A172 (cell line): ENCODE results near the gene HEMGN. TPM values are rescaled to one million over a fixed set of nuclear protein-coding genes. Genes with fewer than 3 reads are reported as not detected.

Source experiments
- DNase-seq: peaks from one replicate; pipeline ENCODE4 v3.0.0-alpha.2; 2015; ENCODE audit warnings: low spot score
- total RNA-seq: library from RNA; depleted of rRNA; stranded (reverse); fragments of >200 nt; shearing (Covaris generic); gene quantifications from 2 replicates; pipeline ENCODE4 v1.2.3, GENCODE V29; 2014

Gene HEMGN
- total RNA-seq, 1 experiment from 2014 or later, result not detected

- no peak for DNase-seq
Measured at GRCh38 chr9:97930972-97931371, 7.0 kb downstream of the HEMGN start.

- DNase-seq, result no peak
Measured at GRCh38 chr9:97928986-97929604, 8.9 kb downstream of the HEMGN start.

GRCh38 chr9:97925497-97926334, 12.3 kb downstream of the HEMGN start:
- DNase-seq, result no peak

- no peak for DNase-seq
Measured at GRCh38 chr9:97924386-97924785, 13.6 kb downstream of the HEMGN start.

- DNase-seq, result peak; percentile 84
Measured at GRCh38 chr9:97923529-97924108, 14.4 kb downstream of the HEMGN start.

- peak; percentile 98 for DNase-seq
Measured at GRCh38 chr9:97921959-97922724, 15.8 kb downstream of the HEMGN start, which contains the start of gene TRMO. Gene TRMO (minus strand): TSS chr9:97922500. CDS start chr9:97922493, 7 bp downstream.

GRCh38 chr9:97919217-97919813, 18.7 kb downstream of the HEMGN start:
- no peak for DNase-seq

- DNase-seq, result no peak
Measured at GRCh38 chr9:97918611-97919010, 19.4 kb downstream of the HEMGN start.

- no peak for DNase-seq
Measured at GRCh38 chr9:97911970-97912369, 26.0 kb downstream of the HEMGN start.

- DNase-seq, result no peak
Measured at GRCh38 chr9:97911528-97911927, 26.4 kb downstream of the HEMGN start.

GRCh38 chr9:97910357-97910756, 27.6 kb downstream of the HEMGN start:
- no peak for DNase-seq

- DNase-seq, result no peak
Measured at GRCh38 chr9:97908705-97909104, 29.3 kb downstream of the HEMGN start.

- no peak for DNase-seq
Measured at GRCh38 chr9:97907632-97908031, 30.3 kb downstream of the HEMGN start.

- DNase-seq, result no peak
Measured at GRCh38 chr9:97907046-97907445, 30.9 kb downstream of the HEMGN start.

GRCh38 chr9:97906236-97906831, 31.6 kb downstream of the HEMGN start:
- no peak for DNase-seq

- DNase-seq, result no peak
Measured at GRCh38 chr9:97905228-97905627, 32.7 kb downstream of the HEMGN start.

GRCh38 chr9:97904725-97905124, 33.2 kb downstream of the HEMGN start:
- DNase-seq, result no peak

GRCh38 chr9:97903177-97903576, 34.8 kb downstream of the HEMGN start:
- no peak for DNase-seq

GRCh38 chr9:97900738-97901565, 37.0 kb downstream of the HEMGN start:
- peak; percentile 68 for DNase-seq

- no peak for DNase-seq
Measured at GRCh38 chr9:97900103-97900737, 37.8 kb downstream of the HEMGN start.
